ENCODE measurements around the gene SOX5.
A peak's percentile ranks its signal among the peaks of the same experiment; 100 is the strongest.

The SOX5 gene

DNA sequence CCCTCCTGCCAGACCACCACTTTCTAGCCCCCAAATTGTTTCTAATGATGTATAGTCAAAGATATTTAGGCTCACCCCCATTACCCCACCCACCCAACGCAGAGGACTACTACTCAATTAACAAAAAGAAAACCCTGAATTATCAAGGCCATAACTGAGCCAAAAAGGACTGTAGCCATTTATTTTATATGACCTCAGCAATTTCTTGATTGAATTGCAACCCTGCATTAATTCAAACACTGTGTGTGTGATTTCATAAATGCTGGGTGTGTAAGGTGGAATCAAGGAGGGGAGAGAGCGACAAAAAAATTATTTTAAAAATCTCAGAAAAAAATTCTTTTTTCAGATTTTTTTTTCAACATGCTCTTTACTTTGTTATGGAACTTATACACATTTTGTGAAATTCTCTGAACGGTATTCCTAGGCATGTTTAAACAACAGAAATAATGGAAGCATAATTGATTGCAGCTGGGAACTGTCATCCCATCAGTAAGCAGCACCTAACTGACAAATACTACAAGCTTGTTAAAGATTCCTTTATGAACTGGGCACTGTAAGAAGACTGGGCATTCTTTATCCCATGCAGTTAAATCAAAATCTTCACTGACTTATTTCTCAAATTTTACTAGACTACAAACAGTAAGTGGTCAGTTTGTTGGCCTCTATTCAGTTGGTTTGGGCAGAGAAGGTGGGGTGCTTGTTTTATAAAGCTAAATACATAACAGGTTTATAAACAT is 179.1 kb downstream of the SOX5 start:
- TF ChIP-seq, protein P1, sequence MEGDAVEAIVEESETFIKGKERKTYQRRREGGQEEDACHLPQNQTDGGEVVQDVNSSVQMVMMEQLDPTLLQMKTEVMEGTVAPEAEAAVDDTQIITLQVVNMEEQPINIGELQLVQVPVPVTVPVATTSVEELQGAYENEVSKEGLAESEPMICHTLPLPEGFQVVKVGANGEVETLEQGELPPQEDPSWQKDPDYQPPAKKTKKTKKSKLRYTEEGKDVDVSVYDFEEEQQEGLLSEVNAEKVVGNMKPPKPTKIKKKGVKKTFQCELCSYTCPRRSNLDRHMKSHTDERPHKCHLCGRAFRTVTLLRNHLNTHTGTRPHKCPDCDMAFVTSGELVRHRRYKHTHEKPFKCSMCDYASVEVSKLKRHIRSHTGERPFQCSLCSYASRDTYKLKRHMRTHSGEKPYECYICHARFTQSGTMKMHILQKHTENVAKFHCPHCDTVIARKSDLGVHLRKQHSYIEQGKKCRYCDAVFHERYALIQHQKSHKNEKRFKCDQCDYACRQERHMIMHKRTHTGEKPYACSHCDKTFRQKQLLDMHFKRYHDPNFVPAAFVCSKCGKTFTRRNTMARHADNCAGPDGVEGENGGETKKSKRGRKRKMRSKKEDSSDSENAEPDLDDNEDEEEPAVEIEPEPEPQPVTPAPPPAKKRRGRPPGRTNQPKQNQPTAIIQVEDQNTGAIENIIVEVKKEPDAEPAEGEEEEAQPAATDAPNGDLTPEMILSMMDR (IDR thresholded peaks at IDR 0.05; ENCODE audit: low read length, missing control alignments), result no peak
- no peak for DNase-seq (ENCODE audit: low read depth)

DNA sequence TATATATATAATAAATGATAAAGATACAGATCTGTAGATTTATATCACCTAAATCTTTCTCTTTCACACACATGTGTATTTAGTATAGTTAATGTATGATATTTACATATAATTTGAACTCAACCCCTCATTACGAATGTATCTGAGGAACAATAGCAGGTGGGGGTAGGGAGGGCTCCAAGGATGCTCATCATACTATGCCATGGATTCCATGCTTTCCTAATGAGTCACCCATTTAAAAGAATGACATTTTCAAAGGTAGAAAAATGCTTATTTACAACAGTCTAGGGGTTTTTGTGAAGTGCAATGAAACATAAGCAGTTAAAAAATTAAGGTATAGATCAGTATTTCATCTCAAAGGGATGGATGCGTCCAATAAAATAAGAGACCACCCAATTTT is 181.6 kb downstream of the SOX5 start:
- H3K4me3 ChIP-seq (replicated peaks; ENCODE audit: low read depth, low read length), result no peak overlapping the region
- no peak for DNase-seq (ENCODE audit: low read depth)
- TF ChIP-seq, protein P1 (IDR thresholded peaks at IDR 0.05; ENCODE audit: low read length, missing control alignments), result no peak

More for the DNA sequence above, 179.1 kb downstream of the SOX5 start:
- H3K4me3 ChIP-seq (replicated peaks; ENCODE audit: low read depth, low read length), result no peak overlapping the region

DNA sequence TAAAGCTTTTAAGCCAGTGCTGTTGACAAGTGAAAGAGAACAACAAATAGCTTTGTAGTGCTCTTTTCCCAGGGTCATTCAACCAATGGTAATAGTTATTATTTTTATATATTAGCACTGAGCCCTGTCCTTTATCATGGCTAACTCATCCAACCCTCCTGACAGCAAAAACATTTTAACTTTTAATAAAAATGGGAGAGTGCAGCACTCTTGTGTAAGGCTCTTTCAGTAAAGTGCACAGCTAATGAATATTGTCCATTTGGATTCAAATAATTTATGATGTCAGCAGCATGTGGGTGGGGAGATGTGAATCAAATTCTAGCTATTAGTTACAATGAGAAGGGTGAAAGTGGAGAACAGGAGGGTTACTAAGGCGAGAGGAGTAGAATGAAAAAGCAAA is 185.7 kb downstream of the SOX5 start:
- DNase-seq (ENCODE audit: low read depth), result no peak
- no peak overlapping the region for H3K4me3 ChIP-seq (replicated peaks; ENCODE audit: low read depth, low read length)
- TF ChIP-seq, protein P1 (IDR thresholded peaks at IDR 0.05; ENCODE audit: low read length, missing control alignments), result no peak

DNA sequence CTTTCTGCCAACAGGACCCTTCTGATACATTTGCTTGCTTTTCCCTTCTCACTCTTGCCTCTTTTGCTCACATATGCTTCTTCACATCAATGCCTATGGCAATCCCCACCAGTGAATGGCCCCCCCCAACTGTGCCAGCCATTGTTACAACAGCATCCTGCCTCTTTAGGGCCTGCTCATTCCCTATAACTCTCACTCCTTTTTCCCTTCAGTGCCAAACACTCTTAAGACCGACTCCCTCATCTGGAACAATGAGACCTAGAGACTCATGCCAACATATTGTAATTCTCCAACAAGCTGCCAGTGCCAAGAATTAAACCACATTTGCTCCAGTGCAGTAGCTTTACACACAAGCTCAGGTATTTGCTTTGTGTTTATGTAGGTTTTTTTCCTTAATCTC is 189.0 kb downstream of the SOX5 start:
- TF ChIP-seq, protein P1 (IDR thresholded peaks at IDR 0.05; ENCODE audit: low read length, missing control alignments), result no peak
- no peak overlapping the region for H3K4me3 ChIP-seq (replicated peaks; ENCODE audit: low read depth, low read length)
- DNase-seq (ENCODE audit: low read depth), result peak; percentile 31

DNA sequence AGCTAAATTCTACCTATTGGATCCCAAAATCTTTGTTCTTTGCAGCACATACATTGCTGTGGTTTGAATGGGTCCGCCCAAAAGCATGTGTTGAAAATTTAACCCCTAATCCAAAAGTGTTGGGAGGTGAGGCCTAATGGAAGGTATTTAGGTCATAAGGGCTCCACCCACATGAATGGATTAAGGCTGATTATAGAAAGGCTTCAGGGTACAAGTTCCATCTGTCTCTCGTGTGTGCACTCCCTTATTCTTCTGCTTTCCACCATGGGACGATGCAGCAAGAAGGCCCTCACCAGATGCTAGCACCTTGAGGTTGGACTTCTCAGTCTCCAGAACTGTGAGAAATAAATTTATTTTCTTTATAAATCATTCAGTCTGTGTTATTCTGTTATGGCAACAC is 190.9 kb downstream of the SOX5 start:
- DNase-seq (ENCODE audit: low read depth), result no peak
- TF ChIP-seq, protein P1 (IDR thresholded peaks at IDR 0.05; ENCODE audit: low read length, missing control alignments), result no peak
- H3K4me3 ChIP-seq (replicated peaks; ENCODE audit: low read depth, low read length), result no peak overlapping the region

GRCh38 chr12:23757541-23757962 is 191.9 kb downstream of the SOX5 start:
- peak; percentile 36 for DNase-seq (ENCODE audit: low read depth)
- no peak overlapping the region for H3K4me3 ChIP-seq (replicated peaks; ENCODE audit: low read depth, low read length)
- TF ChIP-seq, protein P1 (IDR thresholded peaks at IDR 0.05; ENCODE audit: low read length, missing control alignments), result no peak

- TF ChIP-seq, protein P1 (IDR thresholded peaks at IDR 0.05; ENCODE audit: low read length, missing control alignments), result no peak
- no peak for DNase-seq (ENCODE audit: low read depth)
Measured at GRCh38 chr12:23756416-23756815, 193.1 kb downstream of the SOX5 start.

More at GRCh38 chr12:23756416-23756815, 193.1 kb downstream of the SOX5 start:
- no peak overlapping the region for H3K4me3 ChIP-seq (replicated peaks; ENCODE audit: low read depth, low read length)
